Measurements from ENCODE around the gene UCHL5.

DNA sequence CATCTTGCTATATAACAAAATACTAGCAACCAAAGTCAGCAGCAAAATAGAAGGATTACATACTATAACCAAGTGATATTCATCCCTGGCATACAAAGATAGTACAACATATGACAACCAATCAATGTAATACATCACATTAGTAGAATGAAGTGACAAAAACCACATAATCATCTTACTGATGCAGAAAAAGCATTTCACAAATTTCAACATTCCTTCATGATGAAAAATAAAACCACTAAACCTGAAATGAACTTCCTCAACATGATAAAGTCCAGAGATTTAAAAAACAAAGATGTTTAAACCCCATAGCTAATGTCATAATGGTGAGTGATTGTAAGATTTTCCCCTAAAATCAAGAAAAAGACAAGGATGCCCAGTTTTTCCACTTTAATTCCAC lies 18.8 kb upstream of the UCHL5 start:
- TF ChIP-seq GATA3 (IDR thresholded peaks at IDR 0.05; ENCODE audit: low read depth, low read length) (no peak), GATA2 (IDR thresholded peaks at IDR 0.05; ENCODE audit: low read depth, low read length) (no peak)

Data from SH-SY5Y (cell line).